OCI-LY7 (cell line): ENCODE data around the gene ATP2B3.

Source experiments
- EZH2phosphoT487 ChIP-seq: fragments of 200-600 bp; sonication (generic); IDR thresholded peaks from 2 replicates; pipeline ENCODE4 v1.6.1; 2018; ENCODE audit warnings: low read depth, borderline replicate concordance, mild to moderate bottlenecking, mixed run types, antibody characterized with exemption, low read length, moderate library complexity, mixed read lengths
- TF ChIP-seq, protein P1 (sequence below): fragments of 200-600 bp; sonication (generic); conservative IDR thresholded peaks from 2 replicates; pipeline ENCODE4 v1.5.1; 2014; ENCODE audit warnings: mild to moderate bottlenecking, antibody characterized with exemption, low read length, moderate library complexity, mixed read lengths

DNA sequence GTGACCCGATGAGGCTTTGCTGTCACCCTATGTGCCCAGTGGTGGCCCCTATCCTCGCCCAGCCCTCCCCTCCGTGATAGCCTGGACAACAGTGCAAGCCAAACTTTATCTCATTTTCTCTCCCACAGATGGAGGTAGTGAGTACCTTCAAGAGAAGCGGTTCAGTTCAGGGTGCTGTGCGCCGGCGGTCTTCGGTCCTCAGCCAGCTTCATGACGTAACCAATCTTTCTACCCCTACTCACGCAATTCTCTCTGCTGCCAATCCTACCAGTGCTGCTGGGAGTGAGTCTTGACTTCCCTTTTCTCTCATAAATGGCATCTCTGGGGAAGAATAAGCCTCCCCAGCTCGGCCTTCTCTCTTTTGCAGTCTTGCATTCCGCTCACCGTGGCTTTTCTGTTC is 52.0 kb downstream of the ATP2B3 start:
- TF ChIP-seq, protein P1, sequence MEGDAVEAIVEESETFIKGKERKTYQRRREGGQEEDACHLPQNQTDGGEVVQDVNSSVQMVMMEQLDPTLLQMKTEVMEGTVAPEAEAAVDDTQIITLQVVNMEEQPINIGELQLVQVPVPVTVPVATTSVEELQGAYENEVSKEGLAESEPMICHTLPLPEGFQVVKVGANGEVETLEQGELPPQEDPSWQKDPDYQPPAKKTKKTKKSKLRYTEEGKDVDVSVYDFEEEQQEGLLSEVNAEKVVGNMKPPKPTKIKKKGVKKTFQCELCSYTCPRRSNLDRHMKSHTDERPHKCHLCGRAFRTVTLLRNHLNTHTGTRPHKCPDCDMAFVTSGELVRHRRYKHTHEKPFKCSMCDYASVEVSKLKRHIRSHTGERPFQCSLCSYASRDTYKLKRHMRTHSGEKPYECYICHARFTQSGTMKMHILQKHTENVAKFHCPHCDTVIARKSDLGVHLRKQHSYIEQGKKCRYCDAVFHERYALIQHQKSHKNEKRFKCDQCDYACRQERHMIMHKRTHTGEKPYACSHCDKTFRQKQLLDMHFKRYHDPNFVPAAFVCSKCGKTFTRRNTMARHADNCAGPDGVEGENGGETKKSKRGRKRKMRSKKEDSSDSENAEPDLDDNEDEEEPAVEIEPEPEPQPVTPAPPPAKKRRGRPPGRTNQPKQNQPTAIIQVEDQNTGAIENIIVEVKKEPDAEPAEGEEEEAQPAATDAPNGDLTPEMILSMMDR, result no peak
- TF ChIP-seq EZH2phosphoT487, result no peak
